DMS53 (cell line): ENCODE measurements around the gene CENPF.
"Not testable (repeated sequence)": the region's sequence is repeated elsewhere in the genome, so short reads cannot be mapped to it uniquely, and the experiment has no call there.

Experiments
- DNase-seq: peaks from one replicate; lab custom pipeline; 2025; lab: John Stamatoyannopoulos, UW

CENPF gene

GRCh38 chr1:214584805-214585766 is 17.9 kb upstream of the CENPF start:
- peak; percentile 83 for DNase-seq

- no peak for DNase-seq
Measured at GRCh38 chr1:214586621-214587020, 16.4 kb upstream of the CENPF start.

- no peak for DNase-seq
Measured at GRCh38 chr1:214587165-214587564, 15.8 kb upstream of the CENPF start.

- DNase-seq, result no peak
Measured at GRCh38 chr1:214588963-214589597, 13.9 kb upstream of the CENPF start.

GRCh38 chr1:214590696-214591095 is 12.3 kb upstream of the CENPF start:
- no peak for DNase-seq

GRCh38 chr1:214591918-214592317 is 11.1 kb upstream of the CENPF start:
- not testable (repeated sequence) for DNase-seq

- no peak for DNase-seq
Measured at GRCh38 chr1:214593158-214593557, 9.8 kb upstream of the CENPF start.

- DNase-seq, result peak; percentile 65
Measured at GRCh38 chr1:214603819-214604252, 841 bp downstream of the CENPF start.

- no peak for DNase-seq
Measured at GRCh38 chr1:214604523-214604922, 1.5 kb downstream of the CENPF start.

- not testable (repeated sequence) for DNase-seq
Measured at GRCh38 chr1:214605484-214605883, 2.5 kb downstream of the CENPF start.

- DNase-seq, result not testable (repeated sequence)
Measured at GRCh38 chr1:214605933-214606925, 3.2 kb downstream of the CENPF start.

- not testable (repeated sequence) for DNase-seq
Measured at GRCh38 chr1:214607492-214608215, 4.7 kb downstream of the CENPF start.

- DNase-seq, result not testable (repeated sequence)
Measured at GRCh38 chr1:214608216-214608783, 5.3 kb downstream of the CENPF start.

- not testable (repeated sequence) for DNase-seq
Measured at GRCh38 chr1:214608817-214609216, 5.8 kb downstream of the CENPF start.

GRCh38 chr1:214609692-214610091 is 6.7 kb downstream of the CENPF start:
- DNase-seq, result no peak

GRCh38 chr1:214610136-214610535 is 7.1 kb downstream of the CENPF start:
- DNase-seq, result not testable (repeated sequence)

- no peak for DNase-seq
Measured at GRCh38 chr1:214615109-214615508, 12.1 kb downstream of the CENPF start.

GRCh38 chr1:214615871-214616270 is 12.9 kb downstream of the CENPF start:
- no peak for DNase-seq

- no peak for DNase-seq
Measured at GRCh38 chr1:214617246-214617645, 14.3 kb downstream of the CENPF start.

- no peak for DNase-seq
Measured at GRCh38 chr1:214617843-214618242, 14.8 kb downstream of the CENPF start.

GRCh38 chr1:214621236-214621635 is 18.2 kb downstream of the CENPF start:
- DNase-seq, result no peak
